NCI-H146 treated with DMSO at 0.1 percent for 48 hours (cell line): ENCODE data around the gene GCH1.
"Not testable (repeated sequence)": the region's sequence is repeated elsewhere in the genome, so short reads cannot be mapped to it uniquely, and the experiment has no call there.

Source experiments
- DNase-seq: peaks from one replicate; lab custom pipeline; 2025; ENCODE audit not compliant: unreplicated experiment; lab: John Stamatoyannopoulos, UW

The GCH1 gene

GRCh38 chr14:54870154-54871090, 32.2 kb downstream of the GCH1 start:
- DNase-seq, result not testable (repeated sequence)

GRCh38 chr14:54867011-54867410, 35.6 kb downstream of the GCH1 start:
- DNase-seq, result no peak

GRCh38 chr14:54866588-54866987, 36.0 kb downstream of the GCH1 start:
- DNase-seq, result no peak

- DNase-seq, result no peak
Measured at GRCh38 chr14:54864526-54864925, 38.1 kb downstream of the GCH1 start.

GRCh38 chr14:54857830-54858269, 44.8 kb downstream of the GCH1 start:
- no peak for DNase-seq

DNA sequence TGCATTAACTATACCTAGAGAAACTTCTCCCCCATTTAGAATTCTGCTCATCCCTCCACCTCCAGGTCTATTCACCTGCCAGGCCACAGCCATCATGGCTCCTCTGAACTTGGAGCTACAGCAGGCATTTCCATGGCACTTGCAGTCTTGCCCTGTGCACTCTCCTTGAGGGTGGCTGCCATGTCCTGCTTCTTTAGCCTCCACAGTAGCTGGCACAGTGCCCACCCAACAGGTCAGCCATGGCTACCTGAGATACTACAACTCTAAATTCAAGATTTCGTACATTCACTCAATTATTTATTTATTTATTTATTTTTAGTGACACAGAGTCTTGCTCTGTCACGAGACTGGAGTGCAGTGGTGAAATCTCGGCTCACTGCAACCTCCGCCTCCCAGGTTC, 46.5 kb downstream of the GCH1 start:
- no peak for DNase-seq

DNA sequence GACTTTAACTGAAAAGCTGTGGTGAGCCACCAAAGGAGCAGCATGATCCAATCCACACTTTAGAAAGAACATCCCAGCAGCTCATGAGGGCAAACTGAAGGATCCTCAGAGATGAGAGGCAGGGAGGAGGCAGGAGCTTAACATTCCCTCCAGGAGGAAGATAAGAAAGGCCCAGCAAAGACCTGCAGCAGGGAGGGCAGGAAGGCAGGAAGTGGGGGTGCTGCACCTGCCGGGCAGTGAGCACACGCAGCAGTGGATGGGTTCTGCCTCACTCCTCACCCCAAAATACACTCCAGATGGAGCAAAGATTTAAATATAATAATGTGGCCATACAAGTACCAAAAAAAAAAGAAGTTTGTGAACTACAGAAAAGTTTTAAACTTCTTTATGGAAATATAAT, 48.4 kb downstream of the GCH1 start:
- DNase-seq, result peak; percentile 30

DNA sequence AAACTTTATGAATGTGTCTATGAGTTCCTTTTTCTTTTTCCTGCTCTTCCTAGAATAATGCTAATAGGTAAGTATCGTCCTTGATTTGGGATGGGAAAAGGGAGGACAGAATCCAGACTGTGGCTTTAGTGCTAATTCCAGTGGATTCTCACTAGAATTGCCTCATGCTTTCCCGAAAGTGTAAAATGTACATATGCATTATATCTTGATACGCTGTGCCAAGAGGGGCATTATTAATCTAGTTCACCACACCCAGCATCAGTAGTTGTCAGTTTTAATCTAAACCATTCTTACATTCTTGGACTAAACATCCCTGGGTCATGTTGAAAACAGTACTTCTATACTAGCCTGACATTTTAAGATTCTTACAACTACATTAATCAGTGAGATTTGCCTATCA, 49.3 kb downstream of the GCH1 start:
- DNase-seq, result no peak

DNA sequence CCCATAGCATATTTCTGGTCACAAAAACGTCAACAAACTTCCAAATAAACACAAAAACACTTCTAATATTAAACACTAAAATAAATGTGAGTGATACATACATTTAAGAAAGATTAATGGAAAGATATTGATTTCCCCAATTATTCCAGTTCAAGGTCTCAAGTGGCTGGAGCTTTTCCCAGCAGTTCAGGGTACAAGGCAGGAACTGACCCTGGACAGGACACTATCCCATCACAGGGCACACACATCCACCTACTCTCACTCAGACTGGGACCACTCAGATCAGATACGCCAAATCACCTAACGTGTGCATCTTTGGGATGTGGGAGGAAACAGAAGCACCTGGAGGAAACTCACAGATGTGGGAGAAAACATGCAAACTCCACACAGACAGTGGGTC, 50.4 kb downstream of the GCH1 start:
- no peak for DNase-seq

GRCh38 chr14:54848910-54849309, 53.7 kb downstream of the GCH1 start:
- peak; percentile 16 for DNase-seq

DNA sequence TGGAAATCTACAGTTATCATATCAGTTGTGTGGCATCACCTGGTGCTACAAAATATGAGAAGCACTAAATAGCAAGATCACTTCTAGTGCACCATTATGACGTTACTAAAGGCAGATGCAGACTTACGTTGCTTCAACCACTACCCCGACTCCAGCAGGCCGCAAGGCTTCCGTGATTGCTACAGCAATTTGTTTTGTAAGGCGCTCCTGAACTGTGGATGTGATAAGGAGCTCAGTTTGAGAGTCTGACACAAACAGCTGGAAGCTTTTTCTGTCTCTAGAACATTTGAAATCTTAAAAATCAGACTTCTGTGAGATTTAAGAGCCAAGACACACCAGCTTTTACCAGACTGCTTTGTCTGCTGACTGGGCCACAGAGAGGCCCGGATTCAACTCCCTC, 57.0 kb downstream of the GCH1 start:
- no peak for DNase-seq

DNA sequence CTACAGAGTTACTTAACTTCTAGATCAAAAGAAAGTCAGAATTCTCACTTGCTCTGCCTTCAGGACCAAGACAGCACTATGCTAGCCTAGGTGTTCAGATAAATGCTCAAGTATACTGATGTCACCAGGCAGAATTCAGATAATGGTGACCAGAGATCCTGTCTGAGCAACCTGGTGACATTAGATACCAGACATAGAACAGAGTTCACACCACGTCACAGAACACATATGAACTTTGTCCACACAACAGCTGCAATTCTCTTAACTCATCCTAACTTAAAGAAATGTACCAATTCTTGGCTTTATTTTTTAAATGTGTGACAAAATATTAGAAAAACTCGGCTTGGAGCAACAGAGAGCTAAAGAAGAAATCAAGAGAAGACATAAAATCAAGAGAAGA, 58.1 kb downstream of the GCH1 start:
- no peak for DNase-seq

DNA sequence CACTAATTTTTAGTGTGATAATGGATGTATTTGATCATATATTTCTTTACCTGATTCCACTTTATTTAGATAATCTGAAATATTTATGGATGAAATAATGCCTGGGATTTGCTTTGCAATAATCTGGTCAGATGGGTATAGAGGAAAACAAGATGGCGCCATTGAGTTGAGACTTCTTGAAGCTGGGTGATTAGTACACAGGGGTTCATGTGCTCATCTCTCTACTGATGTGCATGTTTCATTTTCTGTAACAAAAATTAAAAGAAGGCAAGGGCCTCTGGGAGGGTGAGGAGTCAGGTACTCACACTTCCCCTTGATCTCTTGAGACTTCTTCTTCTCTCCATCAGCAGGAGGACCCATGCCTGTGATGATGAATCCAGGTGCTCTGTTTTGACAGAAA, 61.8 kb downstream of the GCH1 start:
- no peak for DNase-seq

GRCh38 chr14:54840336-54840735, 62.3 kb downstream of the GCH1 start:
- no peak for DNase-seq

DNA sequence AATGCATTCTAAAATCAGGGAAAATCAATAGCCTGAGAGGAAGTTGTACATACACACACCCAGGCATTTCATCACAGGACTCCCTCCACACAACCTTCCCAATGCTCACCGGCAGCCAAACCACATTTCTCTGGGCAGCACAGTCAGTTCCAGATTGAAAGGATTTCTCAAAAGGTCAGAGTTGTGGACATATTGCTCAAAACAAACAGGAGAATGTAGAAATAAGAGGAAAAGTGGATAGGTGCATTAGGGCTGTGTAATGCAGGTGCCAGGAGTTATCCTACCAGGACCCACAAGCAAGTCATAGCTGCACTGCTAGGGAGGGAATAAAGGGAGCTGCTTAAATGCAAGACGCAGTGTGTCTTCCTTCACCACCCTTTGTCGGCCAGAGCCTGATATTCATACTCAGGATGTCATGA, 62.9 kb downstream of the GCH1 start:
- DNase-seq, result no peak

GRCh38 chr14:54838931-54839512, 63.6 kb downstream of the GCH1 start:
- no peak for DNase-seq

DNA sequence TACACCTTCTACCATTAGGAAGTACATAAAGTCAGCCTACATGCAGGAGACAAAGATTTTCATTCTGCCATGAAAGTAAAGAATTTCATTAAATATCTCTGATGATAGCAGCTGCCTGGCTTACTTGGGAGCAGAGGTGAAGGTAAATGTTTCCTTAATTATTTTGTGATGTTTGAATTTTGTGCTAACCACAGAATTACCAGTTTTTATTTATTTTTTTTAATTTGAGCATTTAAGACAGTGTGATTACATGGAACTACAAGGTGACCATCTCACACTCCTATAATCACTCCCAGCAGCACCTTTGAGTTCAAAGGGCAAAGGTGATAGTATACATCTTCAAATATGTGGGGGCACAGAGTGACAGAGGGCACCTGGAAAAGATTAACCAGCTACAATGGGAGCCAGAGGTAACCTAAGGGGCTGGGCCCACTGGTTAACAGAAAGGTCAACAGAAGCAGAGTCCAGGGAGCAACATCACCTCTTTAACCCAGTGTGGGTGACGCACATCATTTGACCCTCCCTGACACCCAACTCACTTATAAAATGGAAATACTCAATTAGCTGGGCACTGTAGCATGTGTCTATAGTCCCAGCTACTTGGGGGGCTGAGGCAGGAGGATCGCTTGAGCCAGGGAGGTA, 65.0 kb downstream of the GCH1 start:
- DNase-seq, result no peak

DNA sequence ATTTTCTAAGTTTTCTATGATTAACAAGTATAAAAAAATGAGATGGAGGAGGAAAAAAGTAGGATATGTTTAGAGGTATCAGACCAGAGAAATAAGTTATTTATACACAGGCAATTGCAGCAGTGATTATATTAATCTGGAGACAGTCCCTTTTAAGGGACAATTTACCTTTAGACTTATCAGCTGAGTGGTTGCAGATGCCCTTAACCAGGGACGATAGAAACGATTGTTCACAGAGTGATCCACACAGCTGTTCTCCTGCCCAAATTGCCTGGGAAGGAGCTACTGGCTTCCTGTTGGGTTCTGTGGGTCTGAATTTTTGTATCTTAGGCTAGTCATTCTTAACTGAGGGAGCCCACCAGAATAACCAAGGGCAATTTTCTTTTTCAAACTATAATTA, 66.4 kb downstream of the GCH1 start:
- DNase-seq, result no peak

- DNase-seq, result no peak
Measured at GRCh38 chr14:54834727-54835126, 67.9 kb downstream of the GCH1 start.

DNA sequence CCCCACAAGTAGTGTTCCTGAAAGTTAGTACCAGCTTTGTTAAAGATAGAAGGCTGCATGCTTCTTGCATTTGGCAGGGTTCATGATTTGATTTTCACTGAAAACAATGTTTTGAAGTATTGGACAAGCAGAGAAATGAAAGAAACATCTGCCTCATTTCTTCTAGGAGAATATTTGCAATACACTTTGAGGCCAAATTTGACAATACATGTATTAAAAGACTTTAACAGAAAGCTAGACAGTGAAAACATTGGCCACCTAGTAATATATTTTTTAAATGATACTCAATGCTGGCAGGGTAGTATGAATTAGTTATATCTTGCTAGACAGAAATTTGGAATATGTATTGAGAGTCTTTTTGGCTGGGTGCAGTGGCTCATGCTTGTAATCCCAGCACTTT, 68.5 kb downstream of the GCH1 start:
- DNase-seq, result no peak

DNA sequence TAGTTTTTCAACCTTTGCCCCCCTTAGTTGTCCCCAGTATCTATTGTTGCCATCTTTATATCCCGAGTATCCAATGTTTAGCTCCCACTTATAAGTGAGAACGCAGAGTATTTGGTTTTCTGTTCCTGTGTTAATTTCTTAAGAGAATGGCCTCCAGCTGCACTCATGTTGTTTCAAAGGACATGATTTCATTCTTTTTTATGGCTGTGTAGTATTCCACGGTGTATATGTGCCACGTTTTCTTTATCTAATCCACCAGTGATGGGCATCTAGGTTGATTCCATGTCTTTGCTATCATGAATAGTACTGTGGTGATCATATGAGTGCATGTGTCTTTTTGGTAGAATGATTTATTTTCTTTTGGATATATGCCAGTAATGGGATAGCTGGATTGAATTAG, 72.0 kb downstream of the GCH1 start:
- DNase-seq, result no peak
